Measurements from ENCODE around the gene SRSF3.

SRSF3 gene

DNA sequence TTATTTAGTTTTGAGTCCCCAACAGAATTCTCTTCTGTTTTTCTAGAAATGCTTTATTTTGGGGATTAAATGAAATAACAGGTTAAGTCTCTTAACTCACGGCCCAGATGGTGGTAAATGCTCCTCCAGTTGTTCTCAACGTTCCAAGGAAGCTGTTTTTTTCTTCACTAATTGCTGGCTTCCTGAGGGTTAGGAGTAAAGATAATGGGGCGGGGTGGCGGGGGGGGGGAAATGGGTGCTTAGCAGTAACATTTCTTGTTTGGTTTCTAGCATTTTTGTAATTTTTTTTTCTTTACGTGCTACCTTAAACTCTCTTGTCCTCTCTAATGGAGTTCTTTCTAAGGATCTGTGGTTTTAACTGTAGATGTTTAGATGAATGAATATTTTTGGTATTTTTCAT, 2.2 kb downstream of the SRSF3 start:
- Histone ChIP-seq H3K4me1 (ENCODE audit: control insufficient read depth, insufficient read depth, low read length) (peaks cover 10% of the 10 kb centered on the region; the same call in 1 of the 2 replicates), H3K4me3 (ENCODE audit: low read depth, low read length) (peak overlapping the region; percentile 90), H3K36me3 (ENCODE audit: control insufficient read depth in 2 of 2, insufficient read depth in 1 of 2, low read length in 2 of 2) (peaks cover 47 to 68% of the 10 kb centered on the region in 2 experiments), H3K9me3 (ENCODE audit: control insufficient read depth, insufficient read depth, low read depth, low read length) (no peaks in the 10 kb centered on the region), H3K27ac (ENCODE audit: extremely low read depth, low read depth, low read length) (no peak overlapping the region)
- ChIA-PET POLR2A (interaction anchor here (0.5 to 2.4 kb wide), 14 partner anchors 10 to 1269 kb away, joined by 3 to 17 read pairs (median 6); no protein-coding TSS in a partner anchor), CTCF (interaction anchor here (1.4 to 1.7 kb wide), 2 partner anchors 10 to 18 kb away, joined by 5 to 6 read pairs; no protein-coding TSS in a partner anchor)
- TF ChIP-seq, protein P1, sequence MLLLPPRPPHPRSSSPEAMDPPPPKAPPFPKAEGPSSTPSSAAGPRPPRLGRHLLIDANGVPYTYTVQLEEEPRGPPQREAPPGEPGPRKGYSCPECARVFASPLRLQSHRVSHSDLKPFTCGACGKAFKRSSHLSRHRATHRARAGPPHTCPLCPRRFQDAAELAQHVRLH (tag by site-specific recombination; IDR thresholded peaks at IDR 0.05): no peak
- peak; percentile 54; the same call in 1 of the 2 replicates for TF ChIP-seq PRDM6 (tag by site-specific recombination; IDR thresholded peaks at IDR 0.05)
- TF ChIP-seq ZNF426 (tag by site-specific recombination; IDR thresholded peaks at IDR 0.05): 0 out of 2 replicates have a peak, but pooled peaks have one; percentile 6

DNA sequence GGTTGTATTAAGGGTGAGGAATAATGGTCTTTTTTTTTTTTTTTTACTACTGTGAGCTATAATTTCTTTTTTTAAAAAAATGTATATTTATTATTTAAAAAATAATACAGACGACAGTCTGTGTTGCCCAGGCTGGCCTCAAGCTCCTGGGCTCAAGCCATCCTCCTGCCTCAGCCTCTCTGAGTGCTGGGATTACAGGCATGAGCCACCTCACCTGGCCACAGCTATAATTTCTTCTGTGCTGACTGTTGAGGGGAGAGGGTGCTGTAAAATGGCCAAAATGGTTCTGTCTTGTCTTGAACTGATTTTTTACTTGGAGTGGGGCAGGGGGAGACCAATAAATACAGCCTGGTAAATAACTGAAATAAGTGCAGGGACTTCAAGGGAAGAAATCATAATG, 3.6 kb downstream of the SRSF3 start:
- Histone ChIP-seq H3K9me3 (ENCODE audit: control insufficient read depth, insufficient read depth, low read depth, low read length) (no peaks in the 10 kb centered on the region), H3K36me3 (ENCODE audit: control insufficient read depth in 2 of 2, insufficient read depth in 1 of 2, low read length in 2 of 2) (peaks cover 60 to 82% of the 10 kb centered on the region in 2 experiments), H3K4me1 (ENCODE audit: control insufficient read depth, insufficient read depth, low read length) (peaks cover 10% of the 10 kb centered on the region; the same call in 1 of the 2 replicates), H3K4me3 (ENCODE audit: low read depth, low read length) (peak overlapping the region; percentile 90), H3K27ac (ENCODE audit: extremely low read depth, low read depth, low read length) (no peak overlapping the region)
- POLR2A ChIA-PET: interaction anchor here (0.6 to 2.2 kb wide), 13 partner anchors 11 to 1221 kb away, joined by 3 to 25 read pairs (median 5); partner anchors contain the start of gene CDKN1A
- TF ChIP-seq ZNF664 (tag by site-specific recombination; IDR thresholded peaks at IDR 0.05) (no peak), ZFHX2 (tag by site-specific recombination; conservative IDR thresholded peaks at IDR 0.05) (no peak), ZNF10 (tag by site-specific recombination; IDR thresholded peaks at IDR 0.05) (no peak), ZFP69B (tag by site-specific recombination; IDR thresholded peaks at IDR 0.05) (no peak), KLF7 (tag by site-specific recombination; IDR thresholded peaks at IDR 0.05; ENCODE audit: borderline replicate concordance) (no peak), ZNF354C (tag by site-specific recombination; IDR thresholded peaks at IDR 0.05; ENCODE audit: borderline replicate concordance, low read depth) (no peak), KLF9 (tag by site-specific recombination; IDR thresholded peaks at IDR 0.05; ENCODE audit: low read depth) (no peak), ZNF24 (tag by site-specific recombination; IDR thresholded peaks at IDR 0.05) (no peak), HOXA7 (CRISPR knock-in tag; IDR thresholded peaks at IDR 0.05; ENCODE audit: borderline replicate concordance) (no peak), HOXD13 (CRISPR knock-in tag; IDR thresholded peaks at IDR 0.05; ENCODE audit: borderline replicate concordance) (no peak), ZNF76 (tag by site-specific recombination; IDR thresholded peaks at IDR 0.05; ENCODE audit: borderline replicate concordance, low read depth) (no peak), ZNF404 (tag by site-specific recombination; IDR thresholded peaks at IDR 0.05) (no peak), RBAK (tag by site-specific recombination; IDR thresholded peaks at IDR 0.05) (no peak), KLF10 (tag by site-specific recombination; IDR thresholded peaks at IDR 0.05) (no peak)
- TF ChIP-seq, protein P2, sequence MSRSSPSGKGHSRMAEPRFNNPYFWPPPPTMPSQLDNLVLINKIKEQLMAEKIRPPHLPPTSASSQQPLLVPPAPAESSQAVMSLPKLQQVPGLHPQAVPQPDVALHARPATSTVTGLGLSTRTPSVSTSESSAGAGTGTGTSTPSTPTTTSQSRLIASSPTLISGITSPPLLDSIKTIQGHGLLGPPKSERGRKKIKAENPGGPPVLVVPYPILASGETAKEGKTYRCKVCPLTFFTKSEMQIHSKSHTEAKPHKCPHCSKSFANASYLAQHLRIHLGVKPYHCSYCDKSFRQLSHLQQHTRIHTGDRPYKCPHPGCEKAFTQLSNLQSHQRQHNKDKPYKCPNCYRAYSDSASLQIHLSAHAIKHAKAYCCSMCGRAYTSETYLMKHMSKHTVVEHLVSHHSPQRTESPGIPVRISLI (tag by site-specific recombination; IDR thresholded peaks at IDR 0.05): no peak
- CTCF ChIA-PET: interaction anchor here (0.7 to 1.5 kb wide), 7 partner anchors 8 to 346 kb away, joined by 3 to 8 read pairs (median 4); no protein-coding TSS in a partner anchor

- CTCF ChIA-PET: interaction anchor here (0.8 to 1.5 kb wide), 5 partner anchors 17 to 296 kb away, joined by 4 to 8 read pairs (median 5); no protein-coding TSS in a partner anchor
- POLR2A ChIA-PET: interaction anchor here (0.6 to 2.2 kb wide), 11 partner anchors 10 to 1220 kb away, joined by 3 to 25 read pairs (median 5); partner anchors contain the start of gene CDKN1A
- Histone ChIP-seq H3K4me1 (ENCODE audit: control insufficient read depth, insufficient read depth, low read length) (peaks cover 10% of the 10 kb centered on the region; the same call in 1 of the 2 replicates), H3K9me3 (ENCODE audit: control insufficient read depth, insufficient read depth, low read depth, low read length) (no peaks in the 10 kb centered on the region), H3K36me3 (ENCODE audit: control insufficient read depth in 2 of 2, insufficient read depth in 1 of 2, low read length in 2 of 2) (peaks cover 66 to 88% of the 10 kb centered on the region in 2 experiments), H3K27ac (ENCODE audit: extremely low read depth, low read depth, low read length) (no peak overlapping the region), H3K4me3 (ENCODE audit: low read depth, low read length) (peak overlapping the region; percentile 15)
- TF ChIP-seq ZNF175 (tag by site-specific recombination; IDR thresholded peaks at IDR 0.05) (no peak), PRDM10 (tag by site-specific recombination; IDR thresholded peaks at IDR 0.05) (peak; percentile 44), ZNF239 (tag by site-specific recombination; IDR thresholded peaks at IDR 0.05) (no peak), ZNF138 (tag by site-specific recombination; IDR thresholded peaks at IDR 0.05; ENCODE audit: borderline replicate concordance) (no peak), ZNF521 (tag by site-specific recombination; IDR thresholded peaks at IDR 0.05) (no peak)
- TF ChIP-seq, protein P2 (tag by site-specific recombination; IDR thresholded peaks at IDR 0.05): no peak
Observed at GRCh38 chr6:36598326-36598725, 4.2 kb downstream of the SRSF3 start.
